Activated T-cell treated with anti-CD3 and anti-CD28 coated beads, Interleukin-2, amount 50 U/mL, for 4 hours (primary cell): ENCODE results near the gene TMA7. TPM values are rescaled to one million over a fixed set of nuclear protein-coding genes. Genes with fewer than 3 reads are reported as not detected.

Source experiments
- ATAC-seq, 2 donors: fragments of 200-7000 bp; cut with Tn5 transposase; one replicate each; pipeline ENCODE4 v1.10.0; 2021
- DNase-seq: peaks from one replicate; pipeline ENCODE4 v3.0.0-alpha.2; 2020
- H3K27me3 Mint-ChIP-seq: one replicate; pipeline ENCODE4 v1.8.0; 2021; ENCODE audit warnings: low read depth, mixed read lengths
- H3K36me3 Mint-ChIP-seq: one replicate; pipeline ENCODE4 v1.8.0; 2022; ENCODE audit warnings: mixed read lengths; ENCODE audit not compliant: insufficient read depth
- H3K4me1 Mint-ChIP-seq: one replicate; pipeline ENCODE4 v1.8.0; 2021; ENCODE audit warnings: low read depth, mixed read lengths
- H3K4me3 Mint-ChIP-seq: one replicate; pipeline ENCODE4 v1.8.0; 2021; ENCODE audit warnings: mild to moderate bottlenecking, moderate library complexity, mixed read lengths
- H3K9me3 Mint-ChIP-seq: one replicate; pipeline ENCODE4 v1.8.0; 2021; ENCODE audit warnings: mixed read lengths
- total RNA-seq, 3 donors: library from RNA; stranded (reverse); gene quantifications; one replicate each; pipeline ENCODE4 v1.2.1, GENCODE V29; 2021

The TMA7 gene
- total RNA-seq, 3 donors from 2014 or later = 306 to 337 (median 326) TPM

GRCh38 chr3:48413611-48414010 is 26.4 kb upstream of the TMA7 start:
- Mint-ChIP-seq H3K27me3 (no peaks in the 10 kb centered on the region), H3K4me1 (no peaks in the 10 kb centered on the region), H3K9me3 (no peaks in the 10 kb centered on the region), H3K36me3 (no peaks in the 10 kb centered on the region), H3K4me3 (no peak overlapping the region)
- ATAC-seq (no peak), DNase-seq (no peak)

DNA sequence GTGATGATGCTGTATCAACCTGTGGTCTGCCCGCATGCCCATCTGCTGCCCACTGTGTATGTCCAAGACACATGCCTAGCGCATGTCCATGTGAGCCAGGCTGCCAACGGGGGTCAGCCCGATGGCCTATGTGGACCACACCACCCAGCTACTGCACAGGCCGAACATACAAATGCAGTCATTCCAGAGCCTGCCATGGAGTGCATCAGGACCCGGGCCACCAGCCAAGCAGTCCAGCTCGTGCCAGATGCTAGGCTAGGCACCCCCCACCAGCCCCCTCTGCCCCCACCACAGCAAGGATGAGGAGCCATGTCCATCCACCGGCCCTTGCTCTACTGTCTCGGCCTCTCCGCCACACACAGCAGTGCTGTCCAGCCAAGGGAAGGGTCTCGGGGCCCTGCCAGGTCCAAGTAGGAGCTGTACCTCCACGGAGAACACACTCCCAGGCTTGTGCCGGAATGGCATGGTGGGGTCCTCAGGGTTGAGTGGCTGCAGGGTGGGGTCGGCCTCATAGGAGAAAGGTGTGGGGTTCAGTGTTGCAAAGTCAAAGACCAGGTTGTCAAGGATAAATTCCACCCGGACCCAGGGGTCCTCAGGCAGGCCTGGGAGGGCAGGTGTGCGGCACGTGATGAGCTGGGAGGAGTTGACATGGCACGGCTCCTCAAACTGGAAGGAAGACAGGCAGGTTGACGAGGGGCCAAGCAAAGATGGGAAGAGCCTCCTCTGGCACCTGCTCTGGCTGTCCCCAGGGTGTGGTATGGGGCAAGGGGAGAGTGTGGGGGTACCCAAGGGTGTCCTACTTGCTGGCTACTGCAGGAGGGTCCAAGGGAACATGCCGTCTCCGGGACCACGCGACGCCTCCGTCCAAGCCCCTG is 25.4 kb upstream of the TMA7 start:
- ATAC-seq = no peak
- no peaks in the 10 kb centered on the region for H3K9me3 Mint-ChIP-seq
- no peaks in the 10 kb centered on the region for H3K27me3 Mint-ChIP-seq
- no peak overlapping the region for H3K4me3 Mint-ChIP-seq
- no peaks in the 10 kb centered on the region for H3K4me1 Mint-ChIP-seq
- no peaks in the 10 kb centered on the region for H3K36me3 Mint-ChIP-seq
- DNase-seq = no peak

DNA sequence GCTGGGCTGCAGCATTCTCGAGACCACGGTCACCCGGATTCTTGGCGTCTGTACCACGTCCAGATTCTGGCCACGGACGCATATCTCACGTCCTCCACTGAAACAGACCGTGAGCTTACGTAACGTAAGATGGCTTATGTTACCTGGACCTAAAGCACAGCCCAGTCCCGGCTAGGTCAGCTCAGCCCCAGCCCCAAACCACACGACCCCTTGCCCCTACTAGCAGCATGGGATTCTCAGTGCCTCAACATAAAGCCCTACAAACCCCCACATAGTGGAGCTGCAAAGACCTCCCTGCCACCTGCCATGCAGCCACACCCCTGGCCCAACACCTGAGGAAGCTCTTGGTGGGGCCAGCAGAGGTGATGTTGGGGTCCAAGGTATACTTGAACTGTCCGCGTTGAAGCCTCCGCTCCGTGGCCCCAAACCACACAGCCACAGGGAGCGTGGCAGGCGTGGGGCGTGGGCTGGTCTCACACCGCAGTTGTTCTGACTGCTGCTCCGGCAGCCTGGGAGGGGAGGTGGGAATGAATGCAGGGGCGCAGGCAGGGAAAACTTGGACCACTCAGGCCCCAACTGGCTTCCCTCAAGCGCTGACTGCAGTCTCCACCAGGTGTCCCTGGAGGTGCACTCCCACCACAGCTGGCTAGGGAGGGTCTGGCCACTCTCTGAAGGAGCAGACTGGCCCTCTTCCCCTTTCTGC is 24.7 kb upstream of the TMA7 start:
- Mint-ChIP-seq H3K36me3 (no peaks in the 10 kb centered on the region), H3K4me3 (no peak overlapping the region), H3K9me3 (no peaks in the 10 kb centered on the region), H3K4me1 (no peaks in the 10 kb centered on the region), H3K27me3 (no peaks in the 10 kb centered on the region)
- DNase-seq (no peak), ATAC-seq (no peak)

- Mint-ChIP-seq H3K4me3 (no peak overlapping the region), H3K36me3 (no peaks in the 10 kb centered on the region), H3K27me3 (no peaks in the 10 kb centered on the region), H3K4me1 (no peaks in the 10 kb centered on the region), H3K9me3 (no peaks in the 10 kb centered on the region)
- ATAC-seq = no peak
- DNase-seq = no peak
These were observed 24.0 kb upstream of the TMA7 start for GRCh38 chr3:48416091-48416505.

DNA sequence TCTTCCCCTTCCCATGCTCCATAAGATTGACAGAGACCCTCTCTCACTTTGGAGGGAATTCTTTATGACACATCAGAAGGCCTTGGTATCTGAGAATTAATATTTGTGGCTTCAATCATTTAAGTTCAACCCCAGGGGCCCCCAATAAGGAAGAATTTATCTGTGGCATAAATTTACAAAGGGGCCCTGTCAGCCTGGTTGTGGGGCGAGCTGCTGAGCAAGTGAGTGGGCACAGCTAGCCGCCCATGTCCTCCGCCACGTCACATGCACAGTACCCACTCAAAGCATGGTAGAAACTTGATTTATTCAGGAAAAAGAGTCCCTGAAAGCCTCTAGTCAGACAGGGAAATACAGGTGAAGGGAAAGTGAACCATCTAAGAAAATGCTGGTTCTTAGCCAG is 23.5 kb upstream of the TMA7 start:
- DNase-seq (no peak), ATAC-seq (no peak)
- Mint-ChIP-seq H3K4me1 (no peaks in the 10 kb centered on the region), H3K36me3 (no peaks in the 10 kb centered on the region), H3K4me3 (no peak overlapping the region), H3K27me3 (no peaks in the 10 kb centered on the region), H3K9me3 (no peaks in the 10 kb centered on the region)

GRCh38 chr3:48417529-48418108 is 22.4 kb upstream of the TMA7 start:
- H3K27me3 Mint-ChIP-seq = no peaks in the 10 kb centered on the region
- DNase-seq (no peak), ATAC-seq (no peak)
- no peak overlapping the region for H3K4me3 Mint-ChIP-seq
- H3K36me3 Mint-ChIP-seq = no peaks in the 10 kb centered on the region
- no peaks in the 10 kb centered on the region for H3K4me1 Mint-ChIP-seq
- no peaks in the 10 kb centered on the region for H3K9me3 Mint-ChIP-seq

- ATAC-seq (no peak), DNase-seq (no peak)
- H3K4me1 Mint-ChIP-seq = no peaks in the 10 kb centered on the region
- H3K9me3 Mint-ChIP-seq = no peaks in the 10 kb centered on the region
- no peak overlapping the region for H3K4me3 Mint-ChIP-seq
- no peaks in the 10 kb centered on the region for H3K36me3 Mint-ChIP-seq
- no peaks in the 10 kb centered on the region for H3K27me3 Mint-ChIP-seq
These were observed 21.9 kb upstream of the TMA7 start for GRCh38 chr3:48418140-48418539.

- ATAC-seq = no peak
- no peaks in the 10 kb centered on the region for H3K4me1 Mint-ChIP-seq
- H3K9me3 Mint-ChIP-seq = no peaks in the 10 kb centered on the region
These were observed 21.4 kb upstream of the TMA7 start for GRCh38 chr3:48418651-48419050.

GRCh38 chr3:48419149-48419548 is 20.9 kb upstream of the TMA7 start:
- Mint-ChIP-seq H3K4me3 (no peak overlapping the region), H3K36me3 (no peaks in the 10 kb centered on the region), H3K27me3 (no peaks in the 10 kb centered on the region), H3K9me3 (no peaks in the 10 kb centered on the region), H3K4me1 (no peaks in the 10 kb centered on the region)
- ATAC-seq = no peak
- DNase-seq = no peak

More at GRCh38 chr3:48418651-48419050, 21.4 kb upstream of the TMA7 start:
- H3K27me3 Mint-ChIP-seq = no peaks in the 10 kb centered on the region
- DNase-seq = no peak
- H3K4me3 Mint-ChIP-seq = no peak overlapping the region
- no peaks in the 10 kb centered on the region for H3K36me3 Mint-ChIP-seq

DNA sequence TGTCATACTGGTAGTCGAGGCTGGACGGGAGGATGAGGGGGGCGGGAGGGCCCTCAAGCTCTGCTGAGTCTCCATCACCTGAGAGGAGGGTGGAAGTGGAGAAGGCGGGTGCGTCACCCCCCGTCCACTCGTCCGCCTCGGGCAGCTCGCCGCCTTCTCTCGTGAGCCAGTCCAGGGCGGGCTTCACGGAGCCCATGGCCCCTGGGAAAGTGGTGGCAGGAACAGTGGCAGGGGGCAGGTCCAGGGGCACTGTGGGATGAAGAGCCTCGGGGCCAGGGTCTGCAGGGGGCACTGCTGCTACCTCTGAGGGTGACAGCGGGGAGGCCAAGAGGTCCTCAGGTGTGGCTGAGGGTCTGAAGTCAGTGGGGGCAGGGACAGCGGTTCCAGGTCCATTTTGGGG is 20.5 kb upstream of the TMA7 start:
- no peaks in the 10 kb centered on the region for H3K27me3 Mint-ChIP-seq
- no peak overlapping the region for H3K4me3 Mint-ChIP-seq
- no peaks in the 10 kb centered on the region for H3K4me1 Mint-ChIP-seq

DNA sequence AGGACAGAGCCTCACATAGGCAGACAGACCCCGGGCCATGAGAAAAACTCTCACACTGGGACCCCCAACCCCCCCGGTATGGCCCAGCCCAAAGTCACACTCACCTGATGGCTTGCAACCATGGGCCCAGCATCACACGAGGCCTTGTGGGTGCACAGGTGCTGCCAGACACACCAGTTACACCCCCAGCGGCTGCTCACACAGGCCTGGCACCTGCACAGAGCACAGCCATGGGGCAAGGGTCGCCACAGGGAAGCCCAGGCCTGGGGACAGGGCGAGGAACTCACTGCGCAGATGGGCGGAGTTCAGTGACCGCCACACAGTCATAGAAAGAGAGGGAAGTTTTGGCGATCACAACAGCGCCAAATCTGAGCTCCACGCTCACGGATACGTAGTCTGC is 19.5 kb upstream of the TMA7 start:
- H3K36me3 Mint-ChIP-seq = no peaks in the 10 kb centered on the region
- H3K4me3 Mint-ChIP-seq = no peak overlapping the region
- H3K9me3 Mint-ChIP-seq = no peaks in the 10 kb centered on the region
- ATAC-seq (no peak), DNase-seq (no peak)
- H3K27me3 Mint-ChIP-seq = no peaks in the 10 kb centered on the region
- no peaks in the 10 kb centered on the region for H3K4me1 Mint-ChIP-seq

More for the DNA sequence above, 20.5 kb upstream of the TMA7 start:
- Mint-ChIP-seq H3K9me3 (no peaks in the 10 kb centered on the region), H3K36me3 (no peaks in the 10 kb centered on the region)
- DNase-seq (no peak), ATAC-seq (no peak)

DNA sequence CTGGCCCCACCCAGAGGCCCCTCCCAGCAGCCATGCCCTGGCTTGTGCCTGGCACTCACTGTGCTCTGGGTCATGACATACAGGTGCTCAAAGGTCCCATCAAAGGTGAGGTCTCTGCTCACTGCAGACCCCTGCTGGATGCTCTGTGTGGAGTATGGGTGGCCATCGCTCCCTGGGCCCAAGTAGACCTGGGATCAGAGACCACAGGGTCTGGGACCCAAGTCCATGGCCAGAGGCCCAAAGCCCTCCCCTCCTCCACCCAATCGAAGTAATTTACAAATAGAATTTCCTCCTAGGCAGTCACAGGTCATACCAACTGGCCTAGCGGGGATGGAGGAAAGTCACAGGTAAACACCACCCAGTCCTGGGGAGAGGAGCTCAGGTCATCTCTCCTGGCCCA is 17.8 kb upstream of the TMA7 start:
- Mint-ChIP-seq H3K4me1 (no peaks in the 10 kb centered on the region), H3K27me3 (no peaks in the 10 kb centered on the region), H3K4me3 (no peak overlapping the region), H3K36me3 (no peaks in the 10 kb centered on the region), H3K9me3 (no peaks in the 10 kb centered on the region)
- ATAC-seq (no peak), DNase-seq (no peak)

DNA sequence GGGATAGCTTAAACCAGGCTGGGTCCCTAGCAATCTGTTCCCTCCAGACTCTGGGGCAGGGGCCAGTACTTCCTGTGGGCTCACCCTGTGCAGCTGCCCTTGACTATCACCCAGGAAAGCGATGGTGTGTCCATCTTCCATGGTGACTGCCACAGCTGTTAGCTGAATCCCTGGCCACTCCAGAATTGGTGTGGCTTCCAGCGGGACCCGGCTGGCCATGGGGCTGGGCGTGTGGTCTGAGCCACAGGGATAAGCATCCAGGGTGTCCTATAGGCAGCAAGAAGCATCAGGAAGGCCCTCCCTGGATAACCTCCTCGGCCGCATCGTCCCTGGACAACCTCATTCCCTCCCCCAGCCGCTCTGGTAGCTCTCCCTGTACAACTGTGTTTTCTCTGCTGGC is 17.4 kb upstream of the TMA7 start:
- Mint-ChIP-seq H3K4me1 (no peaks in the 10 kb centered on the region), H3K9me3 (no peaks in the 10 kb centered on the region), H3K36me3 (no peaks in the 10 kb centered on the region), H3K4me3 (no peak overlapping the region), H3K27me3 (peaks cover 4% of the 10 kb centered on the region)
- ATAC-seq (no peak), DNase-seq (no peak)

- H3K4me3 Mint-ChIP-seq = no peak overlapping the region
- H3K9me3 Mint-ChIP-seq = no peaks in the 10 kb centered on the region
- ATAC-seq (no peak), DNase-seq (no peak)
- H3K27me3 Mint-ChIP-seq = peaks cover 9% of the 10 kb centered on the region
- H3K4me1 Mint-ChIP-seq = no peaks in the 10 kb centered on the region
- H3K36me3 Mint-ChIP-seq = no peaks in the 10 kb centered on the region
These were observed 16.7 kb upstream of the TMA7 start for GRCh38 chr3:48423241-48423882.
